Neural progenitor cell (in vitro differentiated cells): ENCODE measurements around the gene ARID4B.

ENCODE experiments used
- EZH2phosphoT487 ChIP-seq: fragments of 200-600 bp; sonication (generic); IDR thresholded peaks from 2 replicates; pipeline ENCODE4 v1.6.1; 2017; ENCODE audit warnings: antibody characterized with exemption
- TF ChIP-seq, protein P1 (sequence below): fragments of 200-600 bp; sonication (generic); IDR thresholded peaks from 2 replicates; pipeline ENCODE4 v1.5.1; 2017; ENCODE audit warnings: antibody characterized with exemption, mild to moderate bottlenecking

GRCh38 chr1:235181561-235182245 lies 146.3 kb downstream of the ARID4B start:
- TF ChIP-seq EZH2phosphoT487: no peak
- TF ChIP-seq, protein P1, sequence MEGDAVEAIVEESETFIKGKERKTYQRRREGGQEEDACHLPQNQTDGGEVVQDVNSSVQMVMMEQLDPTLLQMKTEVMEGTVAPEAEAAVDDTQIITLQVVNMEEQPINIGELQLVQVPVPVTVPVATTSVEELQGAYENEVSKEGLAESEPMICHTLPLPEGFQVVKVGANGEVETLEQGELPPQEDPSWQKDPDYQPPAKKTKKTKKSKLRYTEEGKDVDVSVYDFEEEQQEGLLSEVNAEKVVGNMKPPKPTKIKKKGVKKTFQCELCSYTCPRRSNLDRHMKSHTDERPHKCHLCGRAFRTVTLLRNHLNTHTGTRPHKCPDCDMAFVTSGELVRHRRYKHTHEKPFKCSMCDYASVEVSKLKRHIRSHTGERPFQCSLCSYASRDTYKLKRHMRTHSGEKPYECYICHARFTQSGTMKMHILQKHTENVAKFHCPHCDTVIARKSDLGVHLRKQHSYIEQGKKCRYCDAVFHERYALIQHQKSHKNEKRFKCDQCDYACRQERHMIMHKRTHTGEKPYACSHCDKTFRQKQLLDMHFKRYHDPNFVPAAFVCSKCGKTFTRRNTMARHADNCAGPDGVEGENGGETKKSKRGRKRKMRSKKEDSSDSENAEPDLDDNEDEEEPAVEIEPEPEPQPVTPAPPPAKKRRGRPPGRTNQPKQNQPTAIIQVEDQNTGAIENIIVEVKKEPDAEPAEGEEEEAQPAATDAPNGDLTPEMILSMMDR: no peak
